Measurements from ENCODE around the gene RNF187. TPM values are rescaled to one million over a fixed set of nuclear protein-coding genes. Genes with fewer than 3 reads are reported as not detected.

The RNF187 gene
- total and polyA plus RNA-seq, 2 of the 4 experiments (the other 2 are of a cell fraction) = 14.0 to 55.4 TPM

- TF ChIP-seq MAFK (IDR thresholded peaks at IDR 0.05; ENCODE audit: low read depth, low read length) = no peak
- no peak for TF ChIP-seq BHLHE40 (IDR thresholded peaks at IDR 0.05; ENCODE audit: low read depth, low read length)
- TF ChIP-seq NFE2L2 (IDR thresholded peaks at IDR 0.05; ENCODE audit: low read depth, low read length) = no peak
- TF ChIP-seq RFX5 (IDR thresholded peaks at IDR 0.05; ENCODE audit: low read depth, low read length) = no peak
- TF ChIP-seq USF2 (IDR thresholded peaks at IDR 0.05; ENCODE audit: low read depth, low read length) = no peak
- TF ChIP-seq RAD21 (IDR thresholded peaks at IDR 0.05; ENCODE audit: low read length) = no peak
- TF ChIP-seq FOS (IDR thresholded peaks at IDR 0.05; ENCODE audit: low read depth, low read length) = no peak
- TF ChIP-seq MAZ (IDR thresholded peaks at IDR 0.05; ENCODE audit: borderline replicate concordance, low read depth, low read length) = no peak
- no peak for TF ChIP-seq MXI1 (IDR thresholded peaks at IDR 0.05; ENCODE audit: borderline replicate concordance, low read depth, low read length)
- TF ChIP-seq CHD1 (IDR thresholded peaks at IDR 0.05; ENCODE audit: low read depth, low read length) = no peak
- Histone ChIP-seq H2BK20ac (ENCODE audit: low read depth, low read length) (no peak overlapping the region), H3K4me2 (ENCODE audit: low read depth, low read length) (no peak overlapping the region), H3K4ac (ENCODE audit: low read depth, low read length) (no peak overlapping the region), H3K18ac (ENCODE audit: low read depth, low read length) (no peak overlapping the region), H4K91ac (ENCODE audit: insufficient read depth, low read depth, low read length) (no peak overlapping the region), H3K9me3 (ENCODE audit: control insufficient read depth, insufficient read depth, low read length) (no peaks in the 10 kb centered on the region), H4K8ac (ENCODE audit: low read depth in 2 of 2, low read length in 2 of 2) (no peak overlapping the region), H3K4me3 (ENCODE audit: insufficient read depth, low read depth, low read length) (no peak overlapping the region), H3K9me1 (ENCODE audit: insufficient read depth, low read length) (no peaks in the 10 kb centered on the region), H2BK120ac (ENCODE audit: low read depth, low read length) (no peak overlapping the region), H3K4me1 (ENCODE audit: control insufficient read depth, insufficient read depth, low read length) (no peaks in the 10 kb centered on the region), H2AK9ac (replicated peaks; ENCODE audit: low read depth, low read length, poor library complexity) (no peak overlapping the region), H3K14ac (replicated peaks; ENCODE audit: low read depth, low read length) (no peak overlapping the region), H3K9ac (ENCODE audit: low read depth, low read length) (no peak overlapping the region), H2AFZ (replicated peaks; ENCODE audit: low read length, poor library complexity) (no peak overlapping the region), H3K23ac (ENCODE audit: low read depth, low read length) (no peak overlapping the region), H3K56ac (ENCODE audit: extremely low read depth, insufficient read depth, low read length) (no peak overlapping the region), H2BK5ac (ENCODE audit: low read depth, low read length, poor library complexity, severe bottlenecking) (no peak overlapping the region), H2AK5ac (ENCODE audit: low read depth, low read length) (no peak overlapping the region), H4K5ac (ENCODE audit: low read depth, low read length) (no peak overlapping the region), H3K27me3 (ENCODE audit: control insufficient read depth, insufficient read depth, low read length) (peaks cover 2% of the 10 kb centered on the region; the same call in 1 of the 2 replicates), H2BK15ac (ENCODE audit: low read depth, low read length) (no peak overlapping the region), H3K36me3 (ENCODE audit: control insufficient read depth, insufficient read depth, low read length) (no peaks in the 10 kb centered on the region), H3K27ac (ENCODE audit: insufficient read depth, low read length) (no peak overlapping the region), H4K20me1 (ENCODE audit: insufficient read depth, low read length) (peaks cover 3% of the 10 kb centered on the region), H3K79me1 (ENCODE audit: low read depth in 1 of 2, low read length in 2 of 2) (peaks cover 11 to 12% of the 10 kb centered on the region in 2 experiments)
- POLR2A ChIA-PET (ENCODE audit: unreplicated experiment) = interaction anchor here (1.1 kb wide), 1 partner anchor 47 kb away, joined by 3 read pairs; no protein-coding TSS in a partner anchor
- intact Hi-C loops (cut with micrococcal nuclease) (no loop called here), in situ Hi-C loops (cut with MboI; ENCODE audit: low sequenced_read_pairs) (no loop called here), dilution Hi-C loops (cut with HindIII; ENCODE audit: low sequenced_read_pairs, unreplicated experiment) (no loop called here)
- DNase-seq (no peak), ATAC-seq (ENCODE audit: low read depth) (no peak)
- CTCF ChIA-PET = no interaction called here
- no TSS peak for BruUV-seq (replicated peaks)
- 87% methylated on average over 5 of the region's 10 CpGs; no CpG with 5 or more reads in 1 of the 2 experiments for WGBS, 2 experiments (ENCODE audit: extremely low coverage in 2 of 2, insufficient read length in 1 of 2)
Measured at GRCh38 chr1:228453022-228453560, 34.1 kb upstream of the RNF187 start.
